ENCODE data around the gene POLA1.

GRCh38 chrX:25020905-25021449 is 327.3 kb downstream of the POLA1 start:
- TF ChIP-seq CTCF (IDR thresholded peaks at IDR 0.05) (peak; percentile 35 to 61 (median 50)), POLR2A (IDR thresholded peaks at IDR 0.05) (no peak)

All from testis (tissue), 2 donors.